ENCODE data around the gene ROR1. TPM values are rescaled to one million over a fixed set of nuclear protein-coding genes. Genes with fewer than 3 reads are reported as not detected.

Gene ROR1
- polyA plus RNA-seq (ENCODE audit: insufficient read length in 3 of 3) = 10 to 100 TPM; 22.6 to 31.2 (median 28.9) TPM
- long read RNA-seq, donor 1, full-length matches to known transcripts = 7 of 7 reads
- long read RNA-seq, donor 1, partial matches to known transcripts = 0 of 7 reads
- long read RNA-seq, donor 1, other reads (novel, unspliced or antisense) = 0 of 7 reads
- long read RNA-seq, donor 2, full-length matches to known transcripts = 4 of 4 reads
- long read RNA-seq, donor 2, partial matches to known transcripts = 0 of 4 reads
- long read RNA-seq, donor 2, other reads (novel, unspliced or antisense) = 0 of 4 reads
- long read RNA-seq, donor 3, full-length matches to known transcripts = 6 of 6 reads
- long read RNA-seq, donor 3, partial matches to known transcripts = 0 of 6 reads
- long read RNA-seq, donor 3, other reads (novel, unspliced or antisense) = 0 of 6 reads
- long read RNA-seq, donor 4 = 0 reads
- long read RNA-seq, donor 5, full-length matches to known transcripts = 1 of 9 reads
- long read RNA-seq, donor 5, partial matches to known transcripts = 8 of 9 reads
- long read RNA-seq, donor 5, other reads (novel, unspliced or antisense) = 0 of 9 reads
- long read RNA-seq, donor 6, full-length matches to known transcripts = 3 of 11 reads
- long read RNA-seq, donor 6, partial matches to known transcripts = 8 of 11 reads
- long read RNA-seq, donor 6, other reads (novel, unspliced or antisense) = 0 of 11 reads
- long read RNA-seq, donor 7, full-length matches to known transcripts = 15 of 32 reads
- long read RNA-seq, donor 7, partial matches to known transcripts = 17 of 32 reads
- long read RNA-seq, donor 7, other reads (novel, unspliced or antisense) = 0 of 32 reads
- long read RNA-seq, donor 8, full-length matches to known transcripts = 6 of 13 reads
- long read RNA-seq, donor 8, partial matches to known transcripts = 7 of 13 reads
- long read RNA-seq, donor 8, other reads (novel, unspliced or antisense) = 0 of 13 reads
- long read RNA-seq, donor 9, full-length matches to known transcripts = 5 of 5 reads
- long read RNA-seq, donor 9, partial matches to known transcripts = 0 of 5 reads
- long read RNA-seq, donor 9, other reads (novel, unspliced or antisense) = 0 of 5 reads
- long read RNA-seq, donor 10, full-length matches to known transcripts = 6 of 12 reads
- long read RNA-seq, donor 10, partial matches to known transcripts = 6 of 12 reads
- long read RNA-seq, donor 10, other reads (novel, unspliced or antisense) = 0 of 12 reads
- long read RNA-seq, donor 11, full-length matches to known transcripts = 3 of 3 reads
- long read RNA-seq, donor 11, partial matches to known transcripts = 0 of 3 reads
- long read RNA-seq, donor 11, other reads (novel, unspliced or antisense) = 0 of 3 reads
- long read RNA-seq, donor 12, full-length matches to known transcripts = 6 of 6 reads
- long read RNA-seq, donor 12, partial matches to known transcripts = 0 of 6 reads
- long read RNA-seq, donor 12, other reads (novel, unspliced or antisense) = 0 of 6 reads
- long read RNA-seq, donor 13, full-length matches to known transcripts = 2 of 2 reads
- long read RNA-seq, donor 13, partial matches to known transcripts = 0 of 2 reads
- long read RNA-seq, donor 13, other reads (novel, unspliced or antisense) = 0 of 2 reads
- long read RNA-seq, donor 14 = 0 reads
- long read RNA-seq, donor 15, full-length matches to known transcripts = 5 of 5 reads
- long read RNA-seq, donor 15, partial matches to known transcripts = 0 of 5 reads
- long read RNA-seq, donor 15, other reads (novel, unspliced or antisense) = 0 of 5 reads
- long read RNA-seq, donor 16, full-length matches to known transcripts = 5 of 5 reads
- long read RNA-seq, donor 16, partial matches to known transcripts = 0 of 5 reads
- long read RNA-seq, donor 16, other reads (novel, unspliced or antisense) = 0 of 5 reads

GRCh38 chr1:63773815-63774616, at the start of gene ROR1:
Gene ROR1 (plus strand): TSS chr1:63774017.
- peak; percentile 89 for DNase-seq

DNA sequence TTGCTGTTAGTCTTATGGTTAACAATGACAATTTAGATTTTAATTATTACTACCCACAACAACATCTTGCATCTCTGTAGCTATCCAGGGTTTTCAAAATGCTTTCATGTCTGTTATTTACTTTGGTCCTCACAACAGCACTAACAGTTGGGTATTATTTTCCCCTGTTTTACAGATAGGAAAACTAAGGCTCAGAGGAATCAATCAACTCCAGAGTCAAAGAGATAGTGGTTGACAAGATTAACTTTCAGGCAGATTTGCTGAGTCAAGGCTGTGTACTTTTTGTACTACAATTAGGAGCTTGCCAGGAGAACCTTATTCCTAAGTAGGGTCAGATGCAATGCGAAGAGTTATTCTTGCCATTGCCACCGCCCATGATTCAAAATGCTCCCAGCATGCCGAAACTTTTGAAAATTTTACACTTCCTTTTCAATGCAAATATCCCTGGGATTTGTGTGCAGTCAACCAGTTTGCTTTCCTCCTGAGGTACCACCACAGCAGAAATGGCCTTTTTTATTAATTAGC, 49.4 kb upstream of the ROR1 start:
- DNase-seq = no peak

GRCh38 chr1:63728611-63729226, 45.1 kb upstream of the ROR1 start:
- DNase-seq = no peak

DNA sequence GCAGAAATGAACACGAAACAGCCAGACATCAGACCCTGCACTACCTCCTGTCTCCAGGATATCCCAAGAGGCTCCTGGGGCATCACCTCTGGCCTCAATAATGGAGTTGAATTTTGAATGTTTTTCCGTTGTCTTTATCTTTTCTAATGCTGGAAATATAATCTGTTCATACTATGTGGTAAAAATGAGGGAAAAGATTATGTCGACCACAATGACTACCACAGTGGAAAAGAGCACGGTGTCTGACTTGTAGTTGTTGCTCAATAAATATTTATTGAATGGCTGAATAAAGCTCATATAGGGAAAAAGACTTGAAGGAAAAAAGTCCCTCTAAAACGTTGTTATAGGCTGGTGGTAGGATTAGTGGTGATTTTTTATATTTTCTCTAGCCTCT, 44.6 kb upstream of the ROR1 start:
- no peak for DNase-seq

- DNase-seq = no peak
Measured at GRCh38 chr1:63730211-63730610, 43.6 kb upstream of the ROR1 start.

- peak; percentile 73 for DNase-seq
Measured at GRCh38 chr1:63731117-63732043, 42.4 kb upstream of the ROR1 start.

DNA sequence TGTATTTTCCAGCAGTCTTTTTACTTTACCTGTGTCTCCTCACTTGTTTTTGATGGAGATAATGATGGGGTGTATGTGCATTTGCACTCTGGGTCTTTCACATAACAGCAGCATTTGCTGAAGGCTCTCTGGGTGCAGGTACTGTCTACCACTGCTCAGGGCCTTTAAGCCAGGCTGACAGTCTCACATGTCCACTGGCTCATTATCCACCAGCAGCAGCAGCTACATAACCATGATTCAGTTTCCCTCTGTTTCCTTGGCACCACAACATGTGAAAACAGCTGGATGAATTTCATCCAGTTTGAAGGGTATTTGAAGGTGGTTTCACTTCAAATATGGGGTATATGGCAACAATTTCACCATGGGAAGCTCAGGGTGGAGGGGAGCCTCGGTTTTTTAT, 41.2 kb upstream of the ROR1 start:
- no peak for DNase-seq

DNA sequence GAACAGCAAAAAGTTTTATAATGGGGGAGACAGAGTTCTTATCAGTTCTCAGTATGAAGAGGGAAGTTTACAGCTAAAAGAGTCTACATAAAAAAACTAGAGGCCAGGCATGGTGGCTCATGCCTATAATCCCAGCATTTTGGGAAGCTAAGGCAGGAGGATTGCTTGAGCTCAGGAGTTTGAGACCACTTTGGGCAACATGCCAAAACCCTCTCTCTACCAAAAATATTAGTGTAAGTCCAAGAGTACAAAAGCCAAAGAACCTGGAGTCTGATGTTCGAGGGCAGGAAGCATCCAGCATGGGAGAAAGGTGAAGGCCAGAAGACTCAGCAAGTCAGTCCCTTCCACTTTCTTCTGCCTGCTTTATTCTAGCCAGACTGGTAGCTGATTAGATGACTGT, 35.0 kb upstream of the ROR1 start:
- DNase-seq = no peak

DNA sequence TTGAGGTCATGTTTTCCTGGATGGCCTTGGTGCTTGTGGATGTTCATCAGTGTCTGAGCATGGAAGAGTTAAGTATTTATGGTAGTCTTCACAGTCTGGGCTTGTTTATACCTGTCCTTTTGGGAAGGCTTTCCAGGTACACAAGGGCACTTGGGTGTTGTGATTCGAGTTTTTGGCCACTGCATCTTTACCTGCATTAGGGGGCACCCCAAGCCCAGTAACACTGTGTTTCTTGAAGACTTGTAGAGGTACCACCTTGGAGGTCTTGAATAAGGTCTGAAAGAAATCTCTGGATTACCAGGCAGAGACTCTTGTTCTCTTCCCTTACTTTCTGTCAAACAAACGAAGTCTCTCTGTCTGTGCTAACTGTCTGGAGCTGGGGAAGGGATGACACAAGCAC, 34.4 kb upstream of the ROR1 start:
- DNase-seq = no peak

DNA sequence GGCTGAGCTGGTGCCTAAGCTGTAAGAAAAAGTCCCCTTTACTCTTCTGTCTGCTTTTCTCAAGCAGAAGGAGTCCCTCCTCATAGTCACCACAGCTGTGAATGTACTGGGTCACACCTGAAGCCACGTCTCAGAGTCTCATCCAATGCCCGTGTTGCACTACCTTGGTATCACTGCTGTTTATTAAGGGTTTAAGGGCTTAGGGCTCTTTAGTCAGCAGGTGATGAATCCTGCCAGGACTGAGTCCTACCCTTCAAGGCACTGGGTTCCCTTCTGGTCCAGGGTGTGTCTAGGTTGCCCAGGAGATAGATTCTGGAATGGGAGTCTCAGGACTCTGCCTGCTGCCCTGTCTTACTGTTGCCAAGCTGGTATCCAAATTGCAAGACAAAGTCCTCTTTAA, 33.4 kb upstream of the ROR1 start:
- no peak for DNase-seq

- DNase-seq = no peak
Measured at GRCh38 chr1:63742526-63742925, 31.3 kb upstream of the ROR1 start.

DNA sequence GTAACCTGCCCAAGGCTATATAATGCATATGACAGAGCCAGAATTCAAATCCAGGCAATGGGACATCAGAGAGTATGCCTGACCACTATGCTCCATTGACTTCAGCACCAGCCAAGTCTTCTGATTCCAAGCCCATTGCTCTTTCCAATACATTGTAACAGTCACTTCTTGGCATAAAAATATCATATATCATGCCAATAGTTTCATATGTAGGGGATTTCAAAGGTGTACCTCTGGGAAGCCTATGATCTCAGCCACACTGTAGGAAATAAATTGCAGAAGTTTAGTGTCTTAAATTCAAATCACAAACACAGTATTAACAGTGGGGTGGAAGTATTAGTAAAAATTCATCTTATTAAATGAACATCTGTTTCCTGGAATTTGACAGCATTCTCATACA, 30.0 kb upstream of the ROR1 start:
- no peak for DNase-seq

DNA sequence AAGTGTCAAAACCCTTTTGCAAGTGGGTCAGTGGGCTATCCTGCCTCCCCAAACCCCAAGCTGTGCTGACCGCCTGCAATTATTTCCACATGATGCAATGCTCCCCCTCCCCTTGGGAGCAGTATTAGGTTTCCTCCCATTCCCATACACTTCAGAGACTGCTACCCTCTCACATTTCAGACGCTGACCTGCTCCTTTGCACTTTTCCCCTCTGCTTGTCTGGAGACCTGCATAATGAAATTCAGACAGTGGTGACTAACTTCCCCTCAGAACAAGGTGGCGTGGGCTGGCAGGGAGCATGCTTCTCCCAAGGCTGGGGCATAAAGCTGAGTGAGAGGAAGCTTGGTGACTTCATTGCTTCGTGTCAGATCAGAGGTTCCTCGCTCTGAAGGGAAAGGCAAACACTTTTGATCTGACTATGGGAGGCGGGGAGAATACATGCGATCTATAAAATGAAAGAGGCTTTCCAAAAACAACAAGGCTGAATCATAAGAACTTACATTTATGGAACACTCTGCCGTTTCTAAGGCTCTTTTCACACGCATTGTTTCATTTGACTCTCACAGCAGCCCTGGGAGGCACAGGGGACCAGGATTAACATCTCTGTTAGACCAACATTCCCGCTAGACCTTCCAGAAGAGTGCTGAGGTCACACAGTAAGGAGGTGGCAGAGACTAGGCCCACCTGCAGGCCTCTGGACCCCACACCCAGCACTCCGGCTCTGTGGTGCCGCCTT, 27.5 kb upstream of the ROR1 start:
- DNase-seq = peak; percentile 85

- DNase-seq = peak; percentile 47
Measured at GRCh38 chr1:63747445-63747844, 26.4 kb upstream of the ROR1 start.

- no peak for DNase-seq
Measured at GRCh38 chr1:63748046-63748580, 25.7 kb upstream of the ROR1 start.

DNA sequence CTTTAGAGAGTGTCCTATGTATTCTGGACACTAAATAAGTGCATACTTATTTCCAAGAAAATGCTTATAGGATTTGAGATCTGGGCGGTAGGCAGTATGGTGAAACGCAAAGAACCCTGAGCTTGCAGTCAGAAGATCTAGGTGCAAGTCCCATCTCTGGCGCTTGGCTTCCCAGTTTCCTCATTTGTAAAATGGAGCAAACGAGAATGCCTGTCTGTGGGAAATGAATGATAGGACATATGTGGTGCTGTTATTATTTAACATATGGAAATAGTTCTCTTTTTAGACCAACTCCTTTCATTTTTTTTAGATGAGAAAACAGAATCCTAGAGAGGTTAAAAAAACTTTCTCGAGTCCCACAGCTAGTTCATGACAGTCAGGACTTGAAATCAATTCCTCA, 25.2 kb upstream of the ROR1 start:
- DNase-seq = no peak

GRCh38 chr1:63750721-63751120, 23.1 kb upstream of the ROR1 start:
- no peak for DNase-seq
